ENCODE measurements around the gene NEGR1. TPM values are rescaled to one million over a fixed set of nuclear protein-coding genes. Genes with fewer than 3 reads are reported as not detected.

NEGR1 gene
- total RNA-seq, 1 experiment from 2014 or later = 0.44 TPM

DNA sequence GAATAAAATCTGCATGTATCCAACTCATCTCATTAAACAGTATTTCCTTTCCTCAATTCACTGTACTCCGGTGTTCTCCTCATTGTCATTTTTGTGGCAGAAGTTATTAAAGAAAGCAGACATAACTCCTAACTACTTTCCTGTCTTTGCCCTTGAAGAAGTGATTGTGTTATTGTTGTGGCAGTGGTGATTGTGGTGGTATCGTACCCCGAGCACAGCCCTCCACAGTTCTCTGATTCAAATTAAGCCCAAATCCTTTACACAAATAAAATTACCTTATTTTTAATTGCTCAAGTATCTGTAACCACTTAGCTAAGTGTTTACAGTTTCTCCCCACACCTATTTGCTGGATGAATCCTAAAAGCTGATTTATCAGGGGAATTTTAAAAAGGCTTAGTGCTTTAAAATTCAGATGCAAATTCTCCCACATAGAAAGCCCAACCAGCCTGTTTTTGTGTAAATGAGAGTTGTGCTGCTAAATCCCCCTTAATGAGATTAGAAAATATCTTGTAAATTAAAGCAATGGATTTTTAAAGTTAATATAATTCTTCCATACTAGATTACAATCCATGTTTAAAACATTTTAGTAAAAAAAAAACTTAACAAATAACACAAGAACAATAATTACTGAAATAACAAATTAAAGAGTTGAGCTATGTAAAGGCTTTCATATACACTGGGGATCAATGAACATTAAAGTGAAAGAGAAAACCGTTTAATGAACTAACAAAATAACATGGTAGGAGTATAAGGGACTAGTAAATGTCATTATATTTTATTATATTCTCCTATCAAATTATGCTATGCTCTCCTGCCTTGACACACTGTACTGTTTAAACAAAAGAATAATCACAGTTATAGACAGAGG, 259.0 kb downstream of the NEGR1 start:
- BruUV-seq (replicated peaks) = no TSS peak
- ChIA-PET POLR2A (ENCODE audit: unreplicated experiment) (no interaction called here), CTCF (interaction anchor here (0.5 to 0.6 kb wide), 2 partner anchors 15 to 36 kb away, joined by 4 to 10 read pairs; no protein-coding TSS in a partner anchor)
- intact Hi-C loops (cut with micrococcal nuclease; ENCODE audit: unreplicated experiment) = no loop called here
- no peak overlapping the region for H2AFZ ChIP-seq
- H4K20me1 ChIP-seq (ENCODE audit: insufficient read depth) = no peaks in the 10 kb centered on the region
- DNase-seq = no peak
- H3K27me3 ChIP-seq (ENCODE audit: insufficient read depth, low read depth) = no peaks in the 10 kb centered on the region
- no peaks in the 10 kb centered on the region for H3K4me1 ChIP-seq (replicated peaks; ENCODE audit: insufficient read depth)
- H3K4me2 ChIP-seq = no peak overlapping the region
- no peaks in the 10 kb centered on the region for H3F3A ChIP-seq (ENCODE audit: insufficient read depth, low read depth)
- no peaks in the 10 kb centered on the region for H3K9me3 ChIP-seq (ENCODE audit: insufficient read depth, low read depth)
- H3K36me3 ChIP-seq (ENCODE audit: low read depth) = no peaks in the 10 kb centered on the region
- no peaks in the 10 kb centered on the region for H3K79me2 ChIP-seq (ENCODE audit: low read depth)
- H3K9me2 ChIP-seq (ENCODE audit: insufficient read depth) = no peaks in the 10 kb centered on the region
- TF ChIP-seq, protein P1, sequence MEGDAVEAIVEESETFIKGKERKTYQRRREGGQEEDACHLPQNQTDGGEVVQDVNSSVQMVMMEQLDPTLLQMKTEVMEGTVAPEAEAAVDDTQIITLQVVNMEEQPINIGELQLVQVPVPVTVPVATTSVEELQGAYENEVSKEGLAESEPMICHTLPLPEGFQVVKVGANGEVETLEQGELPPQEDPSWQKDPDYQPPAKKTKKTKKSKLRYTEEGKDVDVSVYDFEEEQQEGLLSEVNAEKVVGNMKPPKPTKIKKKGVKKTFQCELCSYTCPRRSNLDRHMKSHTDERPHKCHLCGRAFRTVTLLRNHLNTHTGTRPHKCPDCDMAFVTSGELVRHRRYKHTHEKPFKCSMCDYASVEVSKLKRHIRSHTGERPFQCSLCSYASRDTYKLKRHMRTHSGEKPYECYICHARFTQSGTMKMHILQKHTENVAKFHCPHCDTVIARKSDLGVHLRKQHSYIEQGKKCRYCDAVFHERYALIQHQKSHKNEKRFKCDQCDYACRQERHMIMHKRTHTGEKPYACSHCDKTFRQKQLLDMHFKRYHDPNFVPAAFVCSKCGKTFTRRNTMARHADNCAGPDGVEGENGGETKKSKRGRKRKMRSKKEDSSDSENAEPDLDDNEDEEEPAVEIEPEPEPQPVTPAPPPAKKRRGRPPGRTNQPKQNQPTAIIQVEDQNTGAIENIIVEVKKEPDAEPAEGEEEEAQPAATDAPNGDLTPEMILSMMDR (conservative IDR thresholded peaks at IDR 0.05) = no peak
- TF ChIP-seq EZH2 (IDR thresholded peaks at IDR 0.05; ENCODE audit: low read depth) = no peak
- H3K4me3 ChIP-seq = no peak overlapping the region
- H3K27ac ChIP-seq = no peak overlapping the region

DNA sequence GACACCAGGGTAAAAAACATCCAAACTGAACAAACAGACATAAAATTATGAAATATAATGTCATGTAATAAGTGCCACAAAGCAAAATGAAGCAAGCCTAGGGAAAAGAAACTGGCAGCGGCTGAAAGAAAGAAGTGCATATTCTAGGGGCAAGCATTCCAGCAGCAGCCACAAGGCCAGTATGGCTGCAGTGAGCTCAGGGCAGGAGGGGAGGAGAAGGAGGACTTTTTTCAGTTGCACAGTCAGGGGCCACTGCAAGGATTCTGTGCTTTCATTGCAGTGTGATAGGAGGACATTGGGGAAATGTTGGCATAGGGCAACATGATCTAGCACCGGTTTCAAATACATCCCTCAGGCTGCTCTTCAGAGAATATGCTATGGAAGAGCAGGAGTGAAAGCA, 263.8 kb downstream of the NEGR1 start:
- Histone ChIP-seq H2AFZ (no peak overlapping the region), H3K4me1 (replicated peaks; ENCODE audit: insufficient read depth) (no peaks in the 10 kb centered on the region), H3K27ac (no peak overlapping the region), H3K79me2 (ENCODE audit: low read depth) (no peaks in the 10 kb centered on the region), H3F3A (ENCODE audit: insufficient read depth, low read depth) (no peaks in the 10 kb centered on the region), H4K20me1 (ENCODE audit: insufficient read depth) (no peaks in the 10 kb centered on the region), H3K4me2 (no peak overlapping the region), H3K9me2 (ENCODE audit: insufficient read depth) (no peaks in the 10 kb centered on the region), H3K36me3 (ENCODE audit: low read depth) (no peaks in the 10 kb centered on the region), H3K4me3 (no peak overlapping the region), H3K9me3 (ENCODE audit: insufficient read depth, low read depth) (no peaks in the 10 kb centered on the region), H3K27me3 (ENCODE audit: insufficient read depth, low read depth) (no peaks in the 10 kb centered on the region)
- TF ChIP-seq, protein P1 (conservative IDR thresholded peaks at IDR 0.05) = no peak
- no peak for TF ChIP-seq EZH2 (IDR thresholded peaks at IDR 0.05; ENCODE audit: low read depth)
- DNase-seq = no peak
- ChIA-PET CTCF (no interaction called here), POLR2A (ENCODE audit: unreplicated experiment) (no interaction called here)
- BruUV-seq (replicated peaks) = no TSS peak
- intact Hi-C loops (cut with micrococcal nuclease; ENCODE audit: unreplicated experiment) = no loop called here

DNA sequence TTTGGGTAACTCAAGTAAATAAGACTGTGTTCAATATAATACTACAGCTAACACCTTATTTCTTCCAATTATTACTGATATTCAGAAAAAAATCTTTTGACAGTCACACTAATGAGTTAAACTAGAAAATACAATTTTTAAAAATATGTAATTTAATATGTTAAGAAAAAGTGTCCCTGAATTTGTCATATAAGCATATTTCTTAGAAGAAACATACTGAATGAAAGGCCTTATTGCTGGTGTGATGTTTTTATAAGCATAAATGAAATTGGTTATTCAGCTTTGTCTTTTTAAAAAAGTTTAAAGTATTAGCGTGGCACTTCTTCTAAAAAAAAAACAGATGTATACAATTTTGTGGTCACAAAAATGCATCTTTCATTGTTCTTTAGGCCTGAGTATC, 267.3 kb downstream of the NEGR1 start:
- H3K9me3 ChIP-seq (ENCODE audit: insufficient read depth, low read depth) = no peaks in the 10 kb centered on the region
- no peak overlapping the region for H3K27ac ChIP-seq
- no TSS peak for BruUV-seq (replicated peaks)
- no peaks in the 10 kb centered on the region for H3K36me3 ChIP-seq (ENCODE audit: low read depth)
- H4K20me1 ChIP-seq (ENCODE audit: insufficient read depth) = no peaks in the 10 kb centered on the region
- CTCF ChIA-PET = no interaction called here
- POLR2A ChIA-PET (ENCODE audit: unreplicated experiment) = no interaction called here
- no peak overlapping the region for H2AFZ ChIP-seq
- intact Hi-C loops (cut with micrococcal nuclease; ENCODE audit: unreplicated experiment) = no loop called here
- no peaks in the 10 kb centered on the region for H3K79me2 ChIP-seq (ENCODE audit: low read depth)
- H3K4me3 ChIP-seq = no peak overlapping the region
- DNase-seq = no peak
- no peak overlapping the region for H3K4me2 ChIP-seq
- H3K4me1 ChIP-seq (replicated peaks; ENCODE audit: insufficient read depth) = no peaks in the 10 kb centered on the region
- no peaks in the 10 kb centered on the region for H3K27me3 ChIP-seq (ENCODE audit: insufficient read depth, low read depth)
- no peaks in the 10 kb centered on the region for H3K9me2 ChIP-seq (ENCODE audit: insufficient read depth)
- no peaks in the 10 kb centered on the region for H3F3A ChIP-seq (ENCODE audit: insufficient read depth, low read depth)
- TF ChIP-seq, protein P1 (conservative IDR thresholded peaks at IDR 0.05) = no peak
- no peak for TF ChIP-seq EZH2 (IDR thresholded peaks at IDR 0.05; ENCODE audit: low read depth)

Data from PC-9 (cell line).